ENCODE results near the gene ACSS1.

DNA sequence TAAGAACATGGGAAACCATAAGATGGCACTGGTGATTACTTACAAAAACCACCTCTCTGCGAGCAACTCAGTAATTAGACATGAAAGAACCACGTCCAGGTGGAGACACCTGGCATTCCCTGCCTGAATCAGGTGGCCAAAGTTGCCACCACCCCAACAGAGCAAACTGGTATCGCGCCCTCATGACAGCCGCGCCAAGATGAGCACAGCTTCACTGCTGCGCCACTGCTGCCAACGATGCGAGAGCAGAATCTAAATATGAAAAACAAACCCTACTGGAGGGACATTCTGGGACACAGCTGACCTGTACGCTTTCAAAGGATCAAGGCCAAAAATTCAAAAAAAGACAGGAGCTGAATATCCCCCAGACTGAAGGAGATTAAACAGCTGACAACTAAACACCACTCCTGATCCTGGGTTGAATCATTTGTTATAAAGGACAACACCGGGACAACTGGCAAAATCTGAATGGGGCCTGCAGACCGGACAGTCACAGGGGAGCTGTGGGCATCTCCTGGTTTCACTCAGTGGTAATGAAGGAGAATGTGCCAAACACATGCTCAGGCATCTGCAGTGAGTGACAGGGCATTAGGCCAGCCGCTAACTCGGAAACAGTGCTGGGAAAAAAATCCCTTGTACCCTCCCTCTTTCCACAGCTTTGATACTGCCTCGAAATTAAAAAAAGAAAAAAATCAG lies 91.5 kb downstream of the ACSS1 start:
- no peak for TF ChIP-seq CTCF (IDR thresholded peaks at IDR 0.05)
- no peak for TF ChIP-seq EP300 (IDR thresholded peaks at IDR 0.05)
- no peak for TF ChIP-seq POLR2A (IDR thresholded peaks at IDR 0.05)
- no peak for TF ChIP-seq POLR2AphosphoS5 (IDR thresholded peaks at IDR 0.05)

All from upper lobe of left lung (tissue), 4 donors.